OCI-LY7 (cell line): Measurements from ENCODE around the gene GUCY1A2. TPM values are rescaled to one million over a fixed set of nuclear protein-coding genes. Genes with fewer than 3 reads are reported as not detected.

Experiments
- BruUV-seq: library from RNA; stranded (reverse); fragments of 400-500 nt; replicated peaks from 2 replicates; lab custom pipeline; 2021; lab: Mats Ljungman, UMichigan
- CTCF ChIA-PET: fragments of 300-600 bp; sonication (Branson Sonifier 250); formaldehyde crosslinking; loops from one replicate; lab custom pipeline; 2022; ENCODE audit warnings: antibody characterized with exemption; ENCODE audit not compliant: unreplicated experiment; lab: Charles Lee
- POLR2A ChIA-PET: fragments of 300-600 bp; sonication (Branson Sonifier 250); formaldehyde crosslinking; loops from one replicate; lab custom pipeline; 2022; ENCODE audit warnings: antibody characterized with exemption; lab: Charles Lee
- DNase-seq: peaks from one replicate; pipeline ENCODE4 v3.0.0-alpha.2; 2015; ENCODE audit warnings: low spot score
- H2AFZ ChIP-seq: fragments of 200-600 bp; sonication (generic), shearing (Covaris generic); 2 replicates; pipeline ENCODE4 v1.6.1; 2014; ENCODE audit warnings: mild to moderate bottlenecking, antibody characterized with exemption, low read length, moderate library complexity
- H3K27ac ChIP-seq: fragments of 200-600 bp; sonication (generic); 2 replicates; pipeline ENCODE4 v1.5.1; 2014; ENCODE audit warnings: mixed run types, low read depth, mild to moderate bottlenecking, moderate library complexity, low read length, inconsistent platforms; ENCODE audit not compliant: poor library complexity, severe bottlenecking
- H3K36me3 ChIP-seq: fragments of 200-600 bp; sonication (generic); 2 replicates; pipeline ENCODE4 v1.6.1; 2014; ENCODE audit warnings: mild to moderate bottlenecking, antibody characterized with exemption, low read length, moderate library complexity, mixed read lengths; ENCODE audit not compliant: insufficient read depth
- H3K4me1 ChIP-seq: fragments of 200-600 bp; sonication (generic); 2 replicates; pipeline ENCODE4 v1.5.1; 2014; ENCODE audit warnings: mild to moderate bottlenecking, low read length; ENCODE audit not compliant: insufficient read depth, poor library complexity, severe bottlenecking
- H3K4me2 ChIP-seq: fragments of 200-600 bp; sonication (generic); 2 replicates; pipeline ENCODE4 v1.6.1; 2014; ENCODE audit warnings: mild to moderate bottlenecking, low read length
- H3K4me3 ChIP-seq: fragments of 200-600 bp; sonication (generic); 2 replicates; pipeline ENCODE4 v1.5.1; 2014; ENCODE audit warnings: mild to moderate bottlenecking, low read depth, low read length; ENCODE audit not compliant: poor library complexity, severe bottlenecking
- H3K79me2 ChIP-seq: fragments of 200-600 bp; sonication (generic); 2 replicates; pipeline ENCODE4 v1.6.1; 2016; ENCODE audit warnings: low read depth, mild to moderate bottlenecking, low read length, moderate library complexity, mixed read lengths; ENCODE audit not compliant: insufficient read depth
- H3K9me2 ChIP-seq: fragments of 200-600 bp; sonication (generic); 2 replicates; pipeline ENCODE4 v1.6.1; 2016; ENCODE audit warnings: mild to moderate bottlenecking, low read length, mixed read lengths; ENCODE audit not compliant: insufficient read depth
- H3K9me3 ChIP-seq: fragments of 200-600 bp; sonication (generic); 2 replicates; pipeline ENCODE4 v1.6.1; 2014; ENCODE audit warnings: mild to moderate bottlenecking, mixed run types, low read length, mixed read lengths
- H4K20me1 ChIP-seq: fragments of 200-600 bp; sonication (generic); 2 replicates; pipeline ENCODE4 v1.6.1; 2014; ENCODE audit warnings: mild to moderate bottlenecking, antibody characterized with exemption, low read length, moderate library complexity, mixed read lengths; ENCODE audit not compliant: insufficient read depth
- EZH2phosphoT487 ChIP-seq: fragments of 200-600 bp; sonication (generic); IDR thresholded peaks from 2 replicates; pipeline ENCODE4 v1.6.1; 2018; ENCODE audit warnings: low read depth, borderline replicate concordance, mild to moderate bottlenecking, mixed run types, antibody characterized with exemption, low read length, moderate library complexity, mixed read lengths
- intact Hi-C: fragments of 100-400 bp; cut with micrococcal nuclease; formaldehyde crosslinking; loops from one replicate; pipeline ENCODE4 v1.10.0; 2022; ENCODE audit not compliant: unreplicated experiment
- total RNA-seq, 2 experiments: library from RNA; depleted of rRNA in 1 of 2; stranded (reverse); fragments of >200 nt in 1 of 2; shearing (Covaris generic) in 1 of 2; gene quantifications; 2 replicates each; pipeline ENCODE4 v1.2.3, GENCODE V29; 2014 to 2022
- TF ChIP-seq, protein P1 (sequence below): fragments of 200-600 bp; sonication (generic); conservative IDR thresholded peaks from 2 replicates; pipeline ENCODE4 v1.5.1; 2014; ENCODE audit warnings: mild to moderate bottlenecking, antibody characterized with exemption, low read length, moderate library complexity, mixed read lengths

The GUCY1A2 gene
- total RNA-seq, 2 experiments from 2014 or later = under 0.01 TPM; not detected in 1

DNA sequence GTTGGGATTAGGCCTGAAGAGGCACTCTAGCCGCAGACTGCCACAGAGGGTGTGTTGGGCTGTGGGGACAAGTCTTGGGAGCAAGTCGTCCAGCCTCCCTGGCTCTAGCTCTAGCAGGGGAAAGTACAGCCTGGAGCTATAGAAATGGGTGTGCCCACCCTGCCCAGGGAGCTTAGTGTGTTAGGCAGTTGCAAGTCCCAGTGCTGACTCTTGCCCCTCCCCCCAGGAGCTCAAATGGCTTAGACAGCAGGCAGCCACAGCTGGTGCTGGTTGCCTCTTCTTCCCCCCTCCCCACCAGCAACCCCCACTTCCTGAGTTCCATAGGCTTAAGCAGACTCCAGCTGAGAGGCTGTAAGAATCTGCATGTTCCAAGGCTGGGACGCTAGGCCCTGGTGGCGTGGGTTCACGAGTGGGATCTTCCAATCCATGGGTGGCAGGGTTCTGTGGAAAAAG, 61.2 kb downstream of the GUCY1A2 start:
- Histone ChIP-seq H3K4me2 (no peak overlapping the region), H4K20me1 (no peaks in the 10 kb centered on the region), H3K27ac (no peak overlapping the region), H2AFZ (no peak overlapping the region), H3K4me3 (no peak overlapping the region), H3K4me1 (no peaks in the 10 kb centered on the region), H3K9me2 (no peaks in the 10 kb centered on the region), H3K36me3 (no peaks in the 10 kb centered on the region), H3K79me2 (no peaks in the 10 kb centered on the region), H3K9me3 (no peaks in the 10 kb centered on the region)
- intact Hi-C loops = no loop called here
- BruUV-seq = no TSS peak
- no peak for DNase-seq
- TF ChIP-seq, protein P1, sequence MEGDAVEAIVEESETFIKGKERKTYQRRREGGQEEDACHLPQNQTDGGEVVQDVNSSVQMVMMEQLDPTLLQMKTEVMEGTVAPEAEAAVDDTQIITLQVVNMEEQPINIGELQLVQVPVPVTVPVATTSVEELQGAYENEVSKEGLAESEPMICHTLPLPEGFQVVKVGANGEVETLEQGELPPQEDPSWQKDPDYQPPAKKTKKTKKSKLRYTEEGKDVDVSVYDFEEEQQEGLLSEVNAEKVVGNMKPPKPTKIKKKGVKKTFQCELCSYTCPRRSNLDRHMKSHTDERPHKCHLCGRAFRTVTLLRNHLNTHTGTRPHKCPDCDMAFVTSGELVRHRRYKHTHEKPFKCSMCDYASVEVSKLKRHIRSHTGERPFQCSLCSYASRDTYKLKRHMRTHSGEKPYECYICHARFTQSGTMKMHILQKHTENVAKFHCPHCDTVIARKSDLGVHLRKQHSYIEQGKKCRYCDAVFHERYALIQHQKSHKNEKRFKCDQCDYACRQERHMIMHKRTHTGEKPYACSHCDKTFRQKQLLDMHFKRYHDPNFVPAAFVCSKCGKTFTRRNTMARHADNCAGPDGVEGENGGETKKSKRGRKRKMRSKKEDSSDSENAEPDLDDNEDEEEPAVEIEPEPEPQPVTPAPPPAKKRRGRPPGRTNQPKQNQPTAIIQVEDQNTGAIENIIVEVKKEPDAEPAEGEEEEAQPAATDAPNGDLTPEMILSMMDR = no peak
- no peak for TF ChIP-seq EZH2phosphoT487
- POLR2A ChIA-PET = interaction anchor here (0.7 kb wide), 1 partner anchor 85 kb away, joined by 4 read pairs; no protein-coding TSS in a partner anchor
- CTCF ChIA-PET = no interaction called here

GRCh38 chr11:106950067-106950491, 68.2 kb downstream of the GUCY1A2 start:
- Histone ChIP-seq H3K4me1 (no peaks in the 10 kb centered on the region), H3K4me3 (no peak overlapping the region), H4K20me1 (no peaks in the 10 kb centered on the region), H3K4me2 (no peak overlapping the region), H3K9me3 (no peaks in the 10 kb centered on the region), H3K27ac (no peak overlapping the region), H3K9me2 (no peaks in the 10 kb centered on the region), H3K36me3 (no peaks in the 10 kb centered on the region), H2AFZ (no peak overlapping the region), H3K79me2 (no peaks in the 10 kb centered on the region)
- intact Hi-C loops = no loop called here
- ChIA-PET POLR2A (no interaction called here), CTCF (no interaction called here)
- BruUV-seq = no TSS peak
- DNase-seq = no peak
- TF ChIP-seq EZH2phosphoT487 = no peak
- TF ChIP-seq, protein P1 = no peak

DNA sequence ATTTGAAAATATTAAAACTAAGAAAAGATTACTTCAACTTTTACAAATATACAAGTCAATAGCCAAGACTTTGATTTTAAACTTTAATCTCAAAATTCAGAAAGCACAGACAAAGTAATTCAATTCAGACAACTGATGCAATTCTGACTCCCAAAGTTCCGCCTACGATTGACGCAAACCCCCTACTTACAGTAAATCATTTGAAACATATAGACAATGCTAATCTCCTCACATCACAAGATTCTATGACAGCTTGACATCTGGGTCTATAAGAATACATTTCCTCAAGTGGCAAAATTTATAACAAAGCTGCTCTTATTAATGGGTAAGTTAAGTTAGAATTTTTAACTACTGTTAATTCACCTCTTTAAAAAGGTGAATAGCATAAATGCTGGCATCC, 75.2 kb downstream of the GUCY1A2 start:
- intact Hi-C loops = no loop called here
- BruUV-seq = no TSS peak
- no peak for DNase-seq

More for the DNA sequence above, 75.2 kb downstream of the GUCY1A2 start:
- Histone ChIP-seq H3K27ac (no peak overlapping the region), H3K9me2 (no peaks in the 10 kb centered on the region), H2AFZ (no peak overlapping the region), H3K9me3 (no peaks in the 10 kb centered on the region), H3K4me1 (no peaks in the 10 kb centered on the region), H3K4me2 (no peak overlapping the region), H3K79me2 (no peaks in the 10 kb centered on the region), H3K4me3 (no peak overlapping the region), H4K20me1 (no peaks in the 10 kb centered on the region; the same call in 1 of the 2 replicates), H3K36me3 (no peaks in the 10 kb centered on the region)
- ChIA-PET CTCF (no interaction called here), POLR2A (no interaction called here)
- TF ChIP-seq, protein P1 = no peak
- TF ChIP-seq EZH2phosphoT487 = no peak
